NCI-H1436 treated with DMSO at 0.1 percent for 48 hours (cell line): ENCODE measurements around the gene FKBP11.
"Not testable (repeated sequence)": the region's sequence is repeated elsewhere in the genome, so short reads cannot be mapped to it uniquely, and the experiment has no call there.

Experiments used
- DNase-seq: peaks from one replicate; lab custom pipeline; 2025; lab: John Stamatoyannopoulos, UW

Gene FKBP11

GRCh38 chr12:48954841-48955501, 29.7 kb upstream of the FKBP11 start:
- no peak for DNase-seq

DNA sequence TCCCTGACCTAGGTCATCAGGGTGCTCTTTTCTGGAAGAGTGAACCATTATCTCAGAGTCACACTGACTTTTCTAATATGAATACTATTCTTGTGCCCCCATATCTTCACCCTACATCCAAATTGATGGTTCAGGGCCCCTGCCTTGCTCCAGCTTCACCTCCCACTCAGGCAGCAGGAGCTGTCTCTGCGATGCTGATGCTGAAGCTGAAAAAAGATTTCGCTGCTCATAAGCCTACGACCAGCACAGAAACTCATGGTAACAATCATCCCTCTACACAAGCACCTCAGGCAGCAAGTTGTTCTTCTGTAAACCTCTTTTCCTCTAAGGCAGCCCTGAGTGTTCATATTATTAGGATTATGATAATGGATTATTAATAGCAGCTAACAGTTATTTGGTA, 28.8 kb upstream of the FKBP11 start:
- no peak for DNase-seq

DNA sequence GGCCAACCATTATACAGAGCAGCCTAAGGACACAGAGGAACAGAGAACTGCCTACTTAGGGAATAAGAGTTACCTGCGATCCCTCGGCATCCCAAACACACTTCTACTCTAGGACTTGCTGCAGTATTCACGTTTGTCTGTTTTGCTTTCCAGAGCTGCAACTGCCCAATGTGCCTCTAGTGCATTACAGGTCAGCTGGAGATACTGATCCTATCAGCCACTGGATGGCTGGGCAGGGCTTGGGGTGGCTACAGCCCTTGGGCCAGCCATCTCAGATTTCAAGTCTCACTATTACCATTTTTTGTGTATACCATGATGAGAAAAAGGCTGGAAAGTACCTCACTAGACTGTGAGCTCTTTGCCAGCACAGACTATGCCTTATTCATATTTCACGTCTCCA, 27.4 kb upstream of the FKBP11 start:
- DNase-seq, result no peak

DNA sequence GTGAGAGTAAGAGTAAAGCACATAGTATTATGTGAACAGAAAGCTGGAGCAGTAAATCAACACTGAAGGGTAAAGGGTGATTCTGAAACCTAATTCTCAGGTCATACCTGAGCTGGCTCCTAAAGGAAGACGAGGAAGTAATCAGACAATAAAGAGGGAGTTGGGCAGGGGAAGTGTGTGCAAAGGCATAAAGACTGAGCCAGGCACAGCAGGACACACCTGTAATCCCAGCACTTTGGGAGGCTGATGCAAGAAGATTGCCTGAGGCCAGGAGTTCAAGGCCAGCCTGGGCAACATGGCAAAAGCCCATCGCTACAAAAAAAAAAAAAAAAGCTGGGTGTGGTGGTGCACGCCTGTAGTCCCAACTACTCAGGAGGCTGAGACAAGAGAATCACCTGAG, 22.4 kb upstream of the FKBP11 start:
- no peak for DNase-seq

DNA sequence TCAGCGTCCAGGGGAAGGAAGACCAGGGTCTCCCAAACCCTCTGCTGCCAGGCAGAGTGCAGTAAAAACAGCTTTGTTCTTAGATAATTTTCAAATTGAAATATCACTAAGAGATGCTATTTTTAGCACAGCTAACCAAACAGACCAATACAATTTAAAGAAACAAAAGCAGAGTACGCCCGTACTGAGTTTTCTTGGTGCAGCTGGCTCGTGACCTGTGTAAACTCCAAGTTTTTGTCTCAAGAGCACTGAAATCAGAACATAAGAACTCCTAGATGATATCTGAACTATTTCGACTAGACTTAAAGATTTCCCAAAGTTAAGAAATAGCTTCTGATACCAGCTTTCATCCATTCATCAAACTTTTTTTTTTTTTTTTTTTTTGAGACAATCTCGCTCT, 21.7 kb upstream of the FKBP11 start:
- no peak for DNase-seq

DNA sequence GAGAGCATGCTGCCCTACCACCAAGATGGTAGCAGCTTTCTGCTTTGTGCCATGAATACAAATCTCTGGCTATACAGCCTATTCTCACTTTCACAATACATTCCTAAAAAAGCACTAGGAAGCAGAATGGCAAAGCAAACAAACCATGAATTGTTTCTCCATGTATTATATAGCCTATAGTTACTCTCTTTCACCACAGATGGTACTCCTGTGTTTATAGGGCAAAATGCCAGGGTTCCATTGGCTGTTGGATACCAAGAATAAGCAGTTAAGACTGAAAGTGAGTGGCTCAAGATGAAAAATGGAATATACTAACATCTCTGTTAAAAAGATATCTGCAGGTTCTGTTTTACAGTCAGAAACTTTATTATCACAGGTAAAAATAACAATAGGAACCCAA, 20.9 kb upstream of the FKBP11 start:
- DNase-seq, result no peak

DNA sequence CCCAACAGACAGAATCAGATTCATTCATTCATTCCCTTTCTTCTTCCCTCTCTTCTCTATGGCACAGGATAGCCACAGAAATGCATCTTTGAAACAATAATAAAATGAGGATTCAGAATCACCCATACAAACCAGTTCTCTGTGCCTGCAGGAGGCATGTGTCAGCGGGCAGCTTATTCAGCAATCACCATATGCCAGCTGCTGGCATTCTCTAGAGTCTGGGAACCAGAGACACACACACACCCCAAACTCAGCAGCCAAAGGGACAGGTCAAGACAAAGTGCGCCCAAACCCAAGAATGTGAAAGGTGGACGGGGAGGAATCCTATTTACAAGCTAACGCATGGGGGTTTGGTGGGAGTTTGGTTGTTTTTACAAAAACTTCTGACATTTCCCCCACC, 17.9 kb upstream of the FKBP11 start:
- DNase-seq, result no peak

DNA sequence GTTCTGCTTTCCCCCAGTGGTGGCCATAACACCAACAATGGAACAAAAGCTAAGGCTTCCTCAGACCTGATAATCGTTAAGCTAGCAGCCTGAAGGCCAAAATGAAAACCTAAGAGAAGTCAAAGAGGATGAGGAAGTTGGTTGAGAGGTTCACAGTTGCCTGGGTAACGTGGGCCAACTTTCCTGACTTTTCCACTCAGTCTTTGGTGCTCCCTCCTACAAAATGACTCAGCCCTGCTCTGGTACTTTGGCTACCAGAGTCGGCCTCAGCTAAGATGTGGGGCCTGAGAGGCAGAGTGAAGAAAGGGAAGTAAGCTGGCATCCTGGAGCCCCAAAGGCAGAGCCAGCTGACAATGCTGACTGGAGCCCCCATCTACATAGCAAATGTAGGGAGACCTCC, 14.9 kb upstream of the FKBP11 start:
- DNase-seq, result no peak

DNA sequence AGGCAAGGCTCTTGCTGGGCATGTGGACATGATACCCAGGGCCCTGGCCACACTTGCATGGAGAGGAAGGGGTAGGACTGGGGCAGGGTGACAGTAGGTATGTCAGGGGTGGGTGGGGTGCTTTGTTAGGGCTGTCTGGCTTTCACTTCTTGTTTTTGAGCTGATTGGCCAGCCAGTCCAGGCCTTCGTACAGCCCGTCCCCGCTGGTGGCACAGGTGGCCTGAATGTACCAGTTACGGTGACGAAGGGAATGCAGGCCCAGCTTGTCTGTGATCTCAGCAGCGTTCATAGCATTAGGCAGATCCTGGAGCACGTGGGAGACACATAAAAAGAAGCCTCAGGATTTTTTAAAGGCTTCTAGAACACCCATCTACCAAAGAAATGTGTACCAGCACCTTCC, 13.5 kb upstream of the FKBP11 start:
- no peak for DNase-seq

DNA sequence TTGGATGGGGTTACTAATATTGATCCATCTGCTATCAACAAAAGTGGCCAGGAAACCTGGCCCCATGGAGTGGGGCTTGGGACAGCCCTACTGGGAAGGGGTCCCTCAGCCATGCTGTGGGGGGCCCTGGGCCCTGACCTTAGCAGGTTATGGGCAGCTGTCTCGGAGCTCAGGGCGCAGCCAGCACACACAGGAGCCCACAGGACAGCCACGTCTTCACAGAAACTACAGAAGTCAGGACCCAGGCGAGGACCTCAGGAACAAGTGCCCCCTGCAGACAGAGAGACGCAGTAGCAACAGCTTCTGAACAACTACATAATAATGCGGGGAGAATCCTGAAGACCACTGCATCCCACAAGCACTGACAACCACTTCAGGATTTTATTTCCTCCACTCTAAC, 11.9 kb upstream of the FKBP11 start:
- DNase-seq, result no peak

DNA sequence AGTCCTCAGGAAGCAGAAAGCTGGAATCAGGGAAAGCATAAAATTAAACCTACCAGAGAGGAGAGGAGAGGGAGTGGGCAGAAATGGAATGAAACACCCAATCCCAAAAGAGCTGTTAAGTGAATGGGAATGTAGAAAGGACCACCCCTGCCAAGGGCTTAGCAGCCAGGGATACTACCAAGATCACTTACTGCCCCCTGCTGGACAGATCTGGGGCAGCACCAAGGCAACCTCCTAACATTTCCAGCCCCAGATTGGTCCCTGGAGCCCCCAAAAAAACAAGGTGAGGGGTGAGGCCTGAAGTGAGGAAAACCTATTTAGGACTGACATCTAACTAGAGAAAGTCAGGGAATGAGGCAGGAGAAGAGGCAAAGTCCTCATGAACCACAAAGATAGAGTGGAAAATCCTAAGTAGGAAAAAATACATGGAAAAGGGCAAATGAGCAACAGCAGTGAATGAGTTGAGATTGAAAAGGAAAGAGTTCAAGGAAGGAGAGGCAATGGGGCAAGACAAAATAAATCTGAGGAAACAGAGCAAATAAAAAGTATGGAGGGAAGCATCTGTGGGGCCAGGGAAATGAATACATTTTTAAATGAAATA, 11.2 kb upstream of the FKBP11 start:
- no peak for DNase-seq

DNA sequence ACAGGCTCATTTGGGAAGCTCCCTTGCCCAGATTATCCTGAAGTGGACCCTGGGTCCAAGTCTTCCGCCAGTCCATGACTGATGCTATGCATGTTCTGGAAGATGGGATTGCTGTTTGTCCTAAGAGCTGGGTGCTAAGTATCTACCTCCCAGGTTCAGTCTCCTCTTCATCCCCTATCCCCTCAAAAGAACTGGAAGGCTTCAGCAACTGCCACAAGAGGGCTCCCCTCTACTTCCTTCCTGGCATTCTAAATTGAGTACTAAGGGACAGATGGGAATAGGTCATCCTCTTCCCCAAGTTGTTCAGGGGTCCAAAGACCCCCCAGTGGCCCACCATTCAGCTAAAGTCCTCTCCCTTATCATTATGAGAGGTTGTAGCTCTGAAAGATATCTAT, 9.0 kb upstream of the FKBP11 start:
- DNase-seq, result no peak

DNA sequence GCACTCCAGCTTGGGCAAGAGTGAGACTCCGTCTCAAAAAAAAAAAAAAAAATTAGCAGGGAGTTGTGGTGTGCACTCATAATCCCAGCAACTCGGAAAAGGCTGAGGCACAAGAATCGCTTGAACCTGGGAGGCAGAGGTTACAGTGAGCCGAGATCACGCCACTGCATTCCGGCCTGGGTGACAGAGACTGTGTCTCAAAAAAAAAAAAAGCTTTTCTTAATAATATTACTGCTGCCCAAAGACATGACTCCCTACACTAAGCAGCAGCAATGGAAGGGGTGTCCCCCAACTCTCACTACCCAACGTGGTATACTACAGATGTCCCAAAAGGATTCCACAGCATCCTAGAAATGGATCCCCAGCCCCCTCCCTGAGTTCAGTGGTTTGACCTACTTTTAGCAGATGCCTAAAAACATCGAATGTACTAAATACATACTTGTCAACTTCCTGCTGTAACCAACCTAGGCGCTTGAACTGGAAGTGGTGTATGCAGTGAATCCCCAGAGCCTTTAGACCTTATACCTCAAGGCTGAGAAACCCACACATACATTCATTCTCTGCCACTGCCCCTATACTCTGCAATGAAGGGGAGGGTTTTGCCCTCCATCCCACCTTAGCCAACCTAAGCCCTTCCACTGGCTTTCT, 8.5 kb upstream of the FKBP11 start:
- no peak for DNase-seq

- no peak for DNase-seq
Measured at GRCh38 chr12:48932878-48933277, 7.6 kb upstream of the FKBP11 start.

DNA sequence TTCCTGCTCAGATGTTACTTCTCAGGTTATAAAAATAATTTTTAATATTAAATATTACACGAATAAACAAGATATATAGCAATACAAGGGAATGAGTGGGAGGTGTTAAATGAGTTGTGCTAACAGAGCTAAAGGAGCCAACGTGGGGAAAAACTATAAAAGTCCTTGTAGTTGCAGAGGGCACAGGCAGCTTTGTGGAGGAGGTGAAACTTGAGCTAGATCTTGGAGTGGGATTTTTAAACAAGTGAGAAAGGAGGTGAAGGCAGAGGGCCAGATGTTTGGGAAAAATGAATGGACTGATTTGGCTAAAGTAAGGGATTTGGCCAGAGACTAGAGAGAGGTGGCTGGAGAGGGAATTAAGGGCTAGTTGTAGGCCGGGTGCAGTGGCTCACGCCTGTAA, 5.2 kb upstream of the FKBP11 start:
- DNase-seq, result no peak

GRCh38 chr12:48929551-48929950, 4.3 kb upstream of the FKBP11 start:
- DNase-seq, result no peak

DNA sequence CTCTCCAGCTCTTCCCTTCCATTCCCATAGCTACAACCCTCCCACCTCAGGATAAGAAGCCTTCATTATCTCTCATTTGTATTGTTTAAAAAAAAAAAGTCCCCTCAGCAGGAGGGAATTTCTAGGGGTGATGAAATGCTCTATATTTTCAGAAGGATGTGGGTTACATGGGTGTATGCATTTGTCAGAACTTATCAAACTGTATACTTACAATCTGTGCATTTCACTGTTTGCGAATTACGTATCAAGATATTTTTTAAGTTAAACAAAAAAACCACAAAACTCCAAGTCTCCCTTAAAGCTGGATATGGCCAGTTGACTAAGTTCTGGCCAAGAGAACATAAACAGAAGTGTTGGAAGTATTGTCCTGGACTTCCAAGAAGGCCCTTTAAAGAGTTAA, 2.0 kb upstream of the FKBP11 start:
- DNase-seq, result no peak

- no peak for DNase-seq
Measured at GRCh38 chr12:48924617-48925303, 532 bp downstream of the FKBP11 start.

GRCh38 chr12:48923117-48923516, 2.2 kb downstream of the FKBP11 start:
- no peak for DNase-seq

GRCh38 chr12:48917857-48918537, 7.3 kb downstream of the FKBP11 start:
- no peak for DNase-seq

GRCh38 chr12:48910196-48910595, 15.1 kb downstream of the FKBP11 start:
- DNase-seq, result no peak

GRCh38 chr12:48909698-48910097, 15.6 kb downstream of the FKBP11 start:
- not testable (repeated sequence) for DNase-seq

- DNase-seq, result no peak
Measured at GRCh38 chr12:48907245-48907644, 18.0 kb downstream of the FKBP11 start.
